HG02943 (cell line): ENCODE data around the gene EXOC5.
A peak's percentile ranks its signal among the peaks of the same experiment; 100 is the strongest.

Experiments used
- ATAC-seq: cut with Tn5 transposase; IDR thresholded peaks from one replicate; pipeline ENCODE4 v1.9.1; 2021; ENCODE audit warnings: mild to moderate bottlenecking, low read depth, moderate library complexity; ENCODE audit not compliant: unreplicated experiment

The EXOC5 gene

GRCh38 chr14:57268161-57269069 lies at the start of gene EXOC5, which contains the start of gene AP5M1:
Gene EXOC5 (minus strand): TSS chr14:57268905. CDS start chr14:57268648, 257 bp downstream.
Gene AP5M1 (plus strand): TSS chr14:57268971. CDS start chr14:57269315, 344 bp downstream.
- peak; percentile 88 for ATAC-seq

- ATAC-seq: peak; percentile 69
Measured at GRCh38 chr14:57317248-57317833, 48.6 kb upstream of the EXOC5 start.

- ATAC-seq: no peak
Measured at GRCh38 chr14:57314396-57315089, 45.8 kb upstream of the EXOC5 start.

- ATAC-seq: no peak
Measured at GRCh38 chr14:57302883-57303282, 34.2 kb upstream of the EXOC5 start.

- ATAC-seq: no peak
Measured at GRCh38 chr14:57299511-57299910, 30.8 kb upstream of the EXOC5 start.

- no peak for ATAC-seq
Measured at GRCh38 chr14:57297852-57298251, 29.1 kb upstream of the EXOC5 start.

- no peak for ATAC-seq
Measured at GRCh38 chr14:57295239-57295638, 26.5 kb upstream of the EXOC5 start.

- ATAC-seq: no peak
Measured at GRCh38 chr14:57293866-57294837, 25.4 kb upstream of the EXOC5 start.

- ATAC-seq: no peak
Measured at GRCh38 chr14:57291692-57292647, 23.3 kb upstream of the EXOC5 start.

- no peak for ATAC-seq
Measured at GRCh38 chr14:57290751-57291150, 22.0 kb upstream of the EXOC5 start.

- ATAC-seq: no peak
Measured at GRCh38 chr14:57287745-57288144, 19.0 kb upstream of the EXOC5 start.

- no peak for ATAC-seq
Measured at GRCh38 chr14:57277062-57277461, 8.4 kb upstream of the EXOC5 start.

GRCh38 chr14:57275023-57275664 lies 6.4 kb upstream of the EXOC5 start:
- no peak for ATAC-seq

- ATAC-seq: no peak
Measured at GRCh38 chr14:57274551-57274950, 5.8 kb upstream of the EXOC5 start.

GRCh38 chr14:57273236-57273635 lies 4.5 kb upstream of the EXOC5 start:
- ATAC-seq: no peak

- ATAC-seq: no peak
Measured at GRCh38 chr14:57266065-57266464, 2.6 kb downstream of the EXOC5 start.

GRCh38 chr14:57262117-57262516 lies 6.6 kb downstream of the EXOC5 start:
- ATAC-seq: no peak

GRCh38 chr14:57261604-57262003 lies 7.1 kb downstream of the EXOC5 start:
- ATAC-seq: no peak
